OCI-LY3 (cell line): Measurements from ENCODE around the gene ZC3H6.

Source experiments
- H2AFZ ChIP-seq: fragments of 200-600, 300-600 bp; shearing (Covaris generic); 2 replicates; pipeline ENCODE4 v1.6.0; 2014; ENCODE audit warnings: antibody characterized with exemption, low read depth, low read length
- H3K27ac ChIP-seq: fragments of 200-600, 300-600 bp; sonication (generic); 2 replicates; pipeline ENCODE4 v1.5.1; 2014; ENCODE audit warnings: mild to moderate bottlenecking, low read length, moderate library complexity, mixed read lengths
- H3K27me3 ChIP-seq: fragments of 200-600, 300-600 bp; sonication (generic); 2 replicates; pipeline ENCODE4 v1.6.1; 2014; ENCODE audit warnings: low read depth, low read length, mixed read lengths
- H3K36me3 ChIP-seq: fragments of 200-600, 300-600 bp; sonication (generic); replicated peaks from 2 replicates; pipeline ENCODE3; 2014; ENCODE audit warnings: low read depth, low read length, mixed read lengths
- H3K4me1 ChIP-seq: fragments of 300-600, 200-600 bp; sonication (generic); 2 replicates; pipeline ENCODE4 v1.6.1; 2014; ENCODE audit warnings: low read length, mixed read lengths
- H3K4me2 ChIP-seq: fragments of 200-600, 300-600 bp; sonication (generic); 2 replicates; pipeline ENCODE4 v1.6.1; 2014; ENCODE audit warnings: low read length, mixed read lengths
- H3K4me3 ChIP-seq: fragments of 300-600, 200-600 bp; sonication (generic); 2 replicates; pipeline ENCODE4 v1.5.1; 2014; ENCODE audit warnings: antibody characterized with exemption, mild to moderate bottlenecking, low read length, moderate library complexity
- H3K79me2 ChIP-seq: fragments of 300-600, 200-600 bp; shearing (Covaris generic); 2 replicates; pipeline ENCODE4 v1.6.1; 2014; ENCODE audit warnings: mild to moderate bottlenecking, low read length, mixed read lengths
- H3K9ac ChIP-seq: fragments of 300-600, 200-600 bp; shearing (Covaris generic); 2 replicates; pipeline ENCODE4 v1.6.0; 2014; ENCODE audit warnings: mild to moderate bottlenecking, low read length, moderate library complexity
- H3K9me3 ChIP-seq: fragments of 200-600, 300-600 bp; shearing (Covaris generic); 2 replicates; pipeline ENCODE4 v1.6.1; 2014; ENCODE audit warnings: low read length, mixed read lengths; ENCODE audit not compliant: insufficient read depth
- H4K20me1 ChIP-seq: fragments of 200-600, 300-600 bp; sonication (generic); 2 replicates; pipeline ENCODE4 v1.6.1; 2016; ENCODE audit warnings: low read length, mixed read lengths; ENCODE audit not compliant: insufficient read depth
- CTCF ChIP-seq: fragments of 200-600, 300-600 bp; sonication (generic); IDR thresholded peaks from 2 replicates; pipeline ENCODE4 v1.5.1; 2014; ENCODE audit warnings: antibody characterized with exemption, low read length, low read depth
- EZH2phosphoT487 ChIP-seq: fragments of 200-600 bp; shearing (Covaris generic); IDR thresholded peaks from 2 replicates; pipeline ENCODE4 v1.6.1; 2018; ENCODE audit warnings: antibody characterized with exemption, mixed run types, low read depth

The ZC3H6 gene

GRCh38 chr2:112256654-112257053, 18.7 kb upstream of the ZC3H6 start:
- Histone ChIP-seq H3K9ac (no peak overlapping the region), H3K36me3 (no peaks in the 10 kb centered on the region), H2AFZ (no peak overlapping the region), H3K79me2 (peaks cover 31% of the 10 kb centered on the region), H4K20me1 (0 out of 2 replicates have a peak, but pooled peaks cover 6% of the 10 kb centered on the region), H3K4me1 (peaks cover 24% of the 10 kb centered on the region), H3K4me3 (no peak overlapping the region), H3K9me3 (no peaks in the 10 kb centered on the region), H3K27ac (no peak overlapping the region), H3K4me2 (no peak overlapping the region), H3K27me3 (no peaks in the 10 kb centered on the region)
- TF ChIP-seq EZH2phosphoT487 (no peak), CTCF (no peak)

- TF ChIP-seq CTCF (no peak), EZH2phosphoT487 (no peak)
- H3K9ac ChIP-seq, result no peak overlapping the region
- H3K36me3 ChIP-seq, result no peaks in the 10 kb centered on the region
- no peaks in the 10 kb centered on the region for H4K20me1 ChIP-seq
- H3K79me2 ChIP-seq, result peaks cover 21% of the 10 kb centered on the region
- no peaks in the 10 kb centered on the region for H3K27me3 ChIP-seq
- no peak overlapping the region for H3K4me3 ChIP-seq
- H2AFZ ChIP-seq, result no peak overlapping the region
- H3K4me1 ChIP-seq, result peaks cover 24% of the 10 kb centered on the region
- no peak overlapping the region for H3K4me2 ChIP-seq
- H3K9me3 ChIP-seq, result peaks cover 5% of the 10 kb centered on the region; the same call in 1 of the 2 replicates
- H3K27ac ChIP-seq, result no peak overlapping the region
Observed at GRCh38 chr2:112257575-112257974, 17.8 kb upstream of the ZC3H6 start.

DNA sequence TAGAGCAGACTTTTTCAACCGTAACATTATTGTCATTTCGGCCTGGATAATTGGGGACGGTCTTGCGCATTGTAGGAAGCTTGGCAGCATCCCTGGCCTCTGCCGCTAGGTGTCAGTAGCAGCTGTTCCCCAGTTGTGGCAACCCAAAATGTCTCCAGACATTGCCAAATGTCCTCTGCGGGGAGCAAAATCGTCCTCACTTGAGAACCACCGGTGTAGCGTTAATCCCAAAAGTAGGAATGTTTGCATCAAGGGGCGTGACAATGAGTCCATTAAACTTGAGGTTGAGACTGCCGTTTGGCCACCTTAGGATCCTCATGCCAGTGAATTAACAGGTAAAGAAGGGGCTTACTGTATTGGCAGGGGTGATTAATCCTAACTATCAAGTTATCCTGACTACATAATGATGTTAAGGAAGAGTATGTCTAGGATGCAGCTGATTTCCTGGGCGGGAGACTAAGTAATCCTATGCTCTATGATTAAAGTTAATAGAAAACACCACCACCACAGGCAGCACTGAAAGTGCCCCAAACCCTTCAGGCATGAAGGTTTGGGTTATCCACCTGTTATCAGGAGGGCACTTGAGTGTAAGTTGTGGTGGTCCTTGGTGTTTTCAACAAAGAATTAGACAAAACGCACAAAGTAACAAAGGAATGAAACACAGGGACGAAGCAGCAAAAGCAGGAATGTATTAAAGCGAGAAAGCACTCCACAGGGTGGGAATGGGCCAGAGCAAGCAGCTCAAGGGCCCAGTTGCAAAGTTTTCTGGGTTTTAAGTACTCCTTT, 15.7 kb upstream of the ZC3H6 start:
- H3K9ac ChIP-seq, result peak overlapping the region; percentile 42; the same call in 1 of the 2 replicates
- peak overlapping the region; percentile 91 for H3K4me2 ChIP-seq
- H3K4me3 ChIP-seq, result peak overlapping the region; percentile 71
- H3K9me3 ChIP-seq, result peaks cover 7% of the 10 kb centered on the region; the same call in 1 of the 2 replicates
- TF ChIP-seq EZH2phosphoT487, result no peak
- peak; percentile 95 for TF ChIP-seq CTCF
- H3K36me3 ChIP-seq, result no peaks in the 10 kb centered on the region
- H3K79me2 ChIP-seq, result peaks cover under 1% of the 10 kb centered on the region; the same call in 1 of the 2 replicates
- H3K4me1 ChIP-seq, result peaks cover 14% of the 10 kb centered on the region
- peak overlapping the region; percentile 98 for H2AFZ ChIP-seq
- no peak overlapping the region for H3K27ac ChIP-seq
- no peaks in the 10 kb centered on the region for H4K20me1 ChIP-seq
- no peaks in the 10 kb centered on the region for H3K27me3 ChIP-seq

DNA sequence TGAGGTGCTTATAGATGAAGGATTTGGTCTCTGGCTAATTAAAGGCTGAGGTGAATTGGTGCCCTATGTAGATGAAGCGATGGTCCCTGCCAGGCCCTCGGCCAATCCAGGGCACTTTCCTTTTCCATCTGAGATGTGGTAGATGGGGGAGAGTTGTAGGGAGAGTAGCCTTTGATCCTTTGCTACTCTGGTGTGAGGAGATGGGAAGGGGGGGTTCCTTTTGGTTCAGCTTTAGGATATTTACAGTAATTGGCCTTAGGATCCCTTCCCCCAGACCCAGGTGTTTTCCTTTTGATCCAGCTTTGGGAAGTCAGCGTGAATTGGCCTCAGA, 15.1 kb upstream of the ZC3H6 start:
- peak overlapping the region; percentile 98 for H2AFZ ChIP-seq
- H4K20me1 ChIP-seq, result no peaks in the 10 kb centered on the region
- H3K4me3 ChIP-seq, result no peak overlapping the region
- TF ChIP-seq EZH2phosphoT487, result no peak
- no peak for TF ChIP-seq CTCF
- no peak overlapping the region for H3K4me2 ChIP-seq
- H3K4me1 ChIP-seq, result peaks cover 14% of the 10 kb centered on the region
- H3K27ac ChIP-seq, result no peak overlapping the region
- no peaks in the 10 kb centered on the region for H3K36me3 ChIP-seq
- H3K9me3 ChIP-seq, result peaks cover 7% of the 10 kb centered on the region; the same call in 1 of the 2 replicates
- no peaks in the 10 kb centered on the region for H3K79me2 ChIP-seq
- H3K9ac ChIP-seq, result no peak overlapping the region
- no peaks in the 10 kb centered on the region for H3K27me3 ChIP-seq
